Right ventricle myocardium inferior (tissue), 1 donor: Measurements from ENCODE around the gene BCAR3. TPM values are rescaled to one million over a fixed set of nuclear protein-coding genes. Genes with fewer than 3 reads are reported as not detected.
"Not testable (repeated sequence)": the region's sequence is repeated elsewhere in the genome, so short reads cannot be mapped to it uniquely, and the experiment has no call there.

Source experiments
- ATAC-seq: fragments of 200-7000 bp; cut with Tn5 transposase; one replicate; pipeline ENCODE4 v1.9.1; 2020; ENCODE audit warnings: mild to moderate bottlenecking, moderate library complexity
- DNase-seq: peaks from one replicate; pipeline ENCODE4 v3.0.0; 2021; ENCODE audit errors: missing footprints
- intact Hi-C: fragments of 100-400 bp; cut with DNase I; formaldehyde crosslinking; loops from one replicate; pipeline ENCODE4 v1.11.0; 2022
- total RNA-seq: library from RNA; stranded (reverse); fragmentation: NEBNext Ultra II Directional; extraction: Animal tissue kit (Norgen Biotek cat#: 25700); gene quantifications from one replicate; pipeline ENCODE4 v1.2.1, GENCODE V29; 2021
- donor health status: DM: no; HTN: yes; CAD: no; lungs with severe emphysema.

Gene BCAR3
- total RNA-seq, 1 donor from 2014 or later = 17.8 TPM

- intact Hi-C loops = no loop called here
- ATAC-seq (no peak), DNase-seq (no peak)
These were observed 29.1 kb upstream of the BCAR3 start for GRCh38 chr1:93710499-93711453.

GRCh38 chr1:93708734-93709481 lies 27.3 kb upstream of the BCAR3 start:
- intact Hi-C loops = no loop called here
- ATAC-seq (peak; percentile 84), DNase-seq (no peak)

- intact Hi-C loops = no loop called here
- ATAC-seq = no peak
- DNase-seq = no peak
These were observed 26.3 kb upstream of the BCAR3 start for GRCh38 chr1:93707956-93708355.

- ATAC-seq (no peak), DNase-seq (no peak)
- intact Hi-C loops = no loop called here
These were observed 24.4 kb upstream of the BCAR3 start for GRCh38 chr1:93705892-93706500.

GRCh38 chr1:93704052-93704451 lies 22.4 kb upstream of the BCAR3 start:
- intact Hi-C loops = no loop called here
- DNase-seq (no peak), ATAC-seq (no peak)

- no peak for DNase-seq
These were observed 22.0 kb upstream of the BCAR3 start for GRCh38 chr1:93703643-93704042.

GRCh38 chr1:93702828-93703183 lies 21.2 kb upstream of the BCAR3 start:
- intact Hi-C loops = loop anchor here (1.0 kb wide), 1 partner anchor 17 kb away; no protein-coding TSS in a partner anchor
- peak; percentile 40 for ATAC-seq
- DNase-seq = no peak

More at GRCh38 chr1:93703643-93704042, 22.0 kb upstream of the BCAR3 start:
- intact Hi-C loops = no loop called here
- no peak for ATAC-seq

GRCh38 chr1:93702111-93702827 lies 20.6 kb upstream of the BCAR3 start:
- intact Hi-C loops = loop anchor here (1.0 kb wide), 1 partner anchor 16 kb away; no protein-coding TSS in a partner anchor
- peak; percentile 93 for ATAC-seq
- no peak for DNase-seq

- DNase-seq (no peak), ATAC-seq (no peak)
- intact Hi-C loops = loop anchor here (1.0 kb wide), 1 partner anchor 15 kb away; no protein-coding TSS in a partner anchor
These were observed 20.0 kb upstream of the BCAR3 start for GRCh38 chr1:93701629-93702028.

GRCh38 chr1:93700532-93701469 lies 19.2 kb upstream of the BCAR3 start:
- DNase-seq (no peak), ATAC-seq (no peak)
- intact Hi-C loops = no loop called here

- intact Hi-C loops = no loop called here
- no peak for ATAC-seq
- DNase-seq = no peak
These were observed 18.0 kb upstream of the BCAR3 start for GRCh38 chr1:93699503-93700168.

GRCh38 chr1:93699049-93699384 lies 17.4 kb upstream of the BCAR3 start:
- intact Hi-C loops = no loop called here
- DNase-seq (no peak), ATAC-seq (no peak)

- no peak for DNase-seq
- intact Hi-C loops = no loop called here
- ATAC-seq = no peak
These were observed 16.9 kb upstream of the BCAR3 start for GRCh38 chr1:93698329-93699048.

GRCh38 chr1:93697566-93697965 lies 15.9 kb upstream of the BCAR3 start:
- DNase-seq, ATAC-seq, intact Hi-C loops: not testable (repeated sequence)

- intact Hi-C loops = no loop called here
- no peak for DNase-seq
- no peak for ATAC-seq
These were observed 13.9 kb upstream of the BCAR3 start for GRCh38 chr1:93695411-93696005.

- intact Hi-C loops = no loop called here
- DNase-seq (no peak), ATAC-seq (no peak)
These were observed 13.2 kb upstream of the BCAR3 start for GRCh38 chr1:93694819-93695218.
